Measurements from ENCODE around the gene YIPF2.

YIPF2 gene

DNA sequence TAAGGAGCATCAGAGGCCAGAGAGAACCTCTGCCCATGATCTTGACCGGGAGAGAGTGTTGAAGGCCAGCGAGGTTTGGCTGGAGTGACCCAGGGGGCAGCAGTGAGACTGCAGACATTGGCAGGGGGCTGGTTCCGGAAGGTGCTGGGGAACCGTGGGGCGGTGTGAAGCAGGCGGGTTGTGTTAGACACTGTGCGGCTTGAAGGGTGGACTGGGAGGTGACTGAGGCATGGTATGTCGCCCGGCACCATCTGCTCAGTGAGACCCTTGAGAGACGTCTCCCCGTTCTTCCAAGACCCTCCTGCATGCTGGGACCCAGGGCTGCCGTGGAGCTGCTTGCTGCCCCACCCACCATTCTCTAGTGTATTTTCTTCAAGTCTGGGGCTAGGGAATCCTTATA, 32.5 kb downstream of the YIPF2 start:
- 93% methylated on average over 10 of the region's 12 CpGs for WGBS (ENCODE audit: insufficient coverage)
- POLR2A ChIA-PET: no interaction called here

DNA sequence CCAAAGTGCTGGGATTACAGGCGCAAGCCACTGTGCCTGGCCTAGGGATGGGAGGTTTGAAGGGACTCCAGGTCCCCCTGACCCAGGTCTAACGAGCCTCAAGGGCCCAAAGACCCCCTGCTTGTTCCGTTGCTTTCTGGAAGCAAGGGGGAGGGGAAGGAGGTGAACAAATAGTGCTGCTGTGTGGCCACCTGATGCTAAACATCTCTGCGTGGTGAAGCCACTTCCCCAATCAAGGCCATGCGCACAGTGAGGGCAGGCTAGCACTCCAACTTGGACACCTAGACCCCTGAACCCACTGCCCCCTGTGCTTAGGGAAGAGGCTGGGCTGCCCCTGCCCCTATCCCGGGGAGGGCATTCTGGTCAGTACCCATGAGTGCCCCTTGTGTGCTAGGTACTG, 33.1 kb downstream of the YIPF2 start:
- ChIA-PET POLR2A (no interaction called here), CTCF (no interaction called here)
- WGBS (ENCODE audit: insufficient coverage): 89% methylated on average over 5 of the region's 6 CpGs

More for the DNA sequence above, 32.5 kb downstream of the YIPF2 start:
- Histone ChIP-seq H3K27me3 (replicated peaks in 2 of 5; ENCODE audit: control insufficient read depth in 4 of 5, insufficient read depth in 5 of 5, low read length in 4 of 5) (no peaks in the 10 kb centered on the region), H3K27ac (ENCODE audit: insufficient read depth in 1 of 2, low read depth in 1 of 2, low read length in 2 of 2, poor library complexity in 1 of 2, severe bottlenecking in 2 of 2) (no peak overlapping the region), H3K4me1 (ENCODE audit: control extremely low read depth in 1 of 4, control insufficient read depth in 4 of 4, insufficient read depth in 4 of 4, low read length in 3 of 4) (peaks cover 0 to 15% (median under 1%) of the 10 kb centered on the region in 4 experiments), H3K36me3 (ENCODE audit: control insufficient read depth in 4 of 4, insufficient read depth in 4 of 4, low read length in 3 of 4) (no peaks in the 10 kb centered on the region), H3K9me3 (ENCODE audit: control extremely low read depth in 1 of 5, control insufficient read depth in 4 of 5, insufficient read depth in 2 of 5, low read depth in 1 of 5, low read length in 4 of 5) (no peaks in the 10 kb centered on the region), H3K4me3 (ENCODE audit: control insufficient read depth in 1 of 7, extremely low read depth in 1 of 7, insufficient read depth in 4 of 7, low read depth in 2 of 7, low read length in 6 of 7) (no peak overlapping the region)
- CTCF ChIA-PET: interaction anchor here (0.6 kb wide), 1 partner anchor 30 kb away, joined by 3 read pairs; no protein-coding TSS in a partner anchor
- DNase-seq: no peak

DNA sequence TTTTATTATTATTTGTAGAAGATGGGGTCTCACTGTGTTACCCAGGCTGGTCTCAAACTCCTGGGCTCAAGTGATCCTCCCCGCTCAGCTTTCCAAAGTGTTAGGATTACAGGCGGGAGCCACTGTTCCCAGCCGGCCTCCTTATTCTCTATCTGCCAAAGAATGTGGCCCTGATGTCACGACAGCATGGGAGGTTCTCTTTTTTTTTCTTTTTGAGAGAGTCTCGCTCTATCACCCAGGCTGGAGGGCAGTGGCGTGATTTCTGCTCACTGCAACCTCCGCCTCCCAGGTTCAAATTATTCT, 33.6 kb downstream of the YIPF2 start:
- H3K27ac ChIP-seq (ENCODE audit: insufficient read depth in 1 of 2, low read depth in 1 of 2, low read length in 2 of 2, poor library complexity in 1 of 2, severe bottlenecking in 2 of 2): no peak overlapping the region
- peaks cover 0 to 15% (median under 1%) of the 10 kb centered on the region in 4 experiments for H3K4me1 ChIP-seq (ENCODE audit: control extremely low read depth in 1 of 4, control insufficient read depth in 4 of 4, insufficient read depth in 4 of 4, low read length in 3 of 4)
- no peaks in the 10 kb centered on the region for H3K27me3 ChIP-seq (replicated peaks in 2 of 5; ENCODE audit: control insufficient read depth in 4 of 5, insufficient read depth in 5 of 5, low read length in 4 of 5)
- ChIA-PET CTCF (interaction anchor here (1.0 kb wide), 1 partner anchor 29 kb away, joined by 3 read pairs; no protein-coding TSS in a partner anchor), POLR2A (no interaction called here)
- H3K4me3 ChIP-seq (ENCODE audit: control insufficient read depth in 1 of 7, extremely low read depth in 1 of 7, insufficient read depth in 4 of 7, low read depth in 2 of 7, low read length in 6 of 7): no peak overlapping the region
- no peaks in the 10 kb centered on the region for H3K9me3 ChIP-seq (ENCODE audit: control extremely low read depth in 1 of 5, control insufficient read depth in 4 of 5, insufficient read depth in 2 of 5, low read depth in 1 of 5, low read length in 4 of 5)
- H3K36me3 ChIP-seq (ENCODE audit: control insufficient read depth in 4 of 4, insufficient read depth in 4 of 4, low read length in 3 of 4): no peaks in the 10 kb centered on the region
- 100% methylated on average over 2 of the region's 7 CpGs for WGBS (ENCODE audit: insufficient coverage)
- DNase-seq: no peak

More for the DNA sequence above, 33.1 kb downstream of the YIPF2 start:
- Histone ChIP-seq H3K27me3 (replicated peaks in 2 of 5; ENCODE audit: control insufficient read depth in 4 of 5, insufficient read depth in 5 of 5, low read length in 4 of 5) (no peaks in the 10 kb centered on the region), H3K4me3 (ENCODE audit: control insufficient read depth in 1 of 7, extremely low read depth in 1 of 7, insufficient read depth in 4 of 7, low read depth in 2 of 7, low read length in 6 of 7) (no peak overlapping the region), H3K4me1 (ENCODE audit: control extremely low read depth in 1 of 4, control insufficient read depth in 4 of 4, insufficient read depth in 4 of 4, low read length in 3 of 4) (peaks cover 0 to 15% (median under 1%) of the 10 kb centered on the region in 4 experiments), H3K9me3 (ENCODE audit: control extremely low read depth in 1 of 5, control insufficient read depth in 4 of 5, insufficient read depth in 2 of 5, low read depth in 1 of 5, low read length in 4 of 5) (no peaks in the 10 kb centered on the region), H3K27ac (ENCODE audit: insufficient read depth in 1 of 2, low read depth in 1 of 2, low read length in 2 of 2, poor library complexity in 1 of 2, severe bottlenecking in 2 of 2) (no peak overlapping the region), H3K36me3 (ENCODE audit: control insufficient read depth in 4 of 4, insufficient read depth in 4 of 4, low read length in 3 of 4) (no peaks in the 10 kb centered on the region)
- DNase-seq: no peak

GRCh38 chr19:10892256-10892655, 36.2 kb downstream of the YIPF2 start:
- 85% methylated on average over 4 of the region's 13 CpGs for WGBS (ENCODE audit: insufficient coverage)
- DNase-seq: no peak
- Histone ChIP-seq H3K4me1 (ENCODE audit: control extremely low read depth in 1 of 4, control insufficient read depth in 4 of 4, insufficient read depth in 4 of 4, low read length in 3 of 4) (peaks cover 0 to 17% (median under 1%) of the 10 kb centered on the region in 4 experiments), H3K4me3 (ENCODE audit: control insufficient read depth in 1 of 7, extremely low read depth in 1 of 7, insufficient read depth in 4 of 7, low read depth in 2 of 7, low read length in 6 of 7) (no peak overlapping the region), H3K9me3 (ENCODE audit: control extremely low read depth in 1 of 5, control insufficient read depth in 4 of 5, insufficient read depth in 2 of 5, low read depth in 1 of 5, low read length in 4 of 5) (no peaks in the 10 kb centered on the region), H3K27me3 (replicated peaks in 2 of 5; ENCODE audit: control insufficient read depth in 4 of 5, insufficient read depth in 5 of 5, low read length in 4 of 5) (no peaks in the 10 kb centered on the region), H3K27ac (ENCODE audit: insufficient read depth in 1 of 2, low read depth in 1 of 2, low read length in 2 of 2, poor library complexity in 1 of 2, severe bottlenecking in 2 of 2) (no peak overlapping the region), H3K36me3 (ENCODE audit: control insufficient read depth in 4 of 4, insufficient read depth in 4 of 4, low read length in 3 of 4) (no peaks in the 10 kb centered on the region)
- CTCF ChIA-PET: interaction anchor here (1.6 kb wide), 1 partner anchor 19 kb away, joined by 3 read pairs; no protein-coding TSS in a partner anchor
- POLR2A ChIA-PET: no interaction called here

DNA sequence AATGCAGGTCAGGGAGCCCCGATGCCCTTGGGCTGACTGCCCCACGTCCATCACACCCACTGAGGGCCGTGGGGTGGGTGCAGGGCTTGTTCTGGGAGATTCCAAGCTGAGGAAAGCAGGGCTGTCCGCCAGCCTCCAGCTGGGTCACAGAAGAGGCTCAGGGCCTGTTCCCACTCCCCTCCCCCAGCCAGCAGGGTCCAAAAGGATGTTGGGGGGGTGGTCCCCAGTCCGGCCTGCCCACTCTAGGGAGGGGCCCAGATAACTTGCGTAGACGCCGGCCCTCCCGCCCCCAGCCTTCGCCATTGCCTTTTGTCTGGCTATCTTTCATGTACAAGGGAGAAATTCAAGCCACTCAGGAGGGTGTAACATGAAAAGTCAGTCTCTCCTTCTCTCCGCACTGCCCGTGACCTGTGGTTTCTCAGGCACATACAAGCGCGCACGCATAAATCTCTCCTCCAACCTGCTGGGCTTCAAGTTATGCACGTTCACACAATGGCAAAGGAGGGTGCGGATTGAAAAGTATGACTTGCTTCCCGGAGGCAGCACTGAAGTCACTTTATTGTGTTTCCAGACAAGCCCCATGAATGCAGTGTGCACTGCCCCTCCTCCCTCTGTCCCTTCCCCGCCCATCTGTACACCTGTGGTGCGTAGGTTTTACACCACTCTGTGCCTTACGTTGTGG, 36.9 kb downstream of the YIPF2 start:
- WGBS (ENCODE audit: insufficient coverage): 98% methylated on average over 17 of the region's 21 CpGs
- Histone ChIP-seq H3K4me3 (ENCODE audit: control insufficient read depth in 1 of 7, extremely low read depth in 1 of 7, insufficient read depth in 4 of 7, low read depth in 2 of 7, low read length in 6 of 7) (no peak overlapping the region), H3K9me3 (ENCODE audit: control extremely low read depth in 1 of 5, control insufficient read depth in 4 of 5, insufficient read depth in 2 of 5, low read depth in 1 of 5, low read length in 4 of 5) (no peaks in the 10 kb centered on the region), H3K27ac (ENCODE audit: insufficient read depth in 1 of 2, low read depth in 1 of 2, low read length in 2 of 2, poor library complexity in 1 of 2, severe bottlenecking in 2 of 2) (no peak overlapping the region), H3K36me3 (ENCODE audit: control insufficient read depth in 4 of 4, insufficient read depth in 4 of 4, low read length in 3 of 4) (no peaks in the 10 kb centered on the region), H3K27me3 (replicated peaks in 2 of 5; ENCODE audit: control insufficient read depth in 4 of 5, insufficient read depth in 5 of 5, low read length in 4 of 5) (no peaks in the 10 kb centered on the region), H3K4me1 (ENCODE audit: control extremely low read depth in 1 of 4, control insufficient read depth in 4 of 4, insufficient read depth in 4 of 4, low read length in 3 of 4) (peaks cover 0 to 13% (median 0%) of the 10 kb centered on the region in 4 experiments)
- DNase-seq: no peak
- ChIA-PET CTCF (interaction anchor here (1.4 to 1.6 kb wide), 2 partner anchors 12 to 19 kb away, joined by 3 to 4 read pairs; no protein-coding TSS in a partner anchor), POLR2A (no interaction called here)

GRCh38 chr19:10889880-10890279, 38.6 kb downstream of the YIPF2 start:
- Histone ChIP-seq H3K27me3 (replicated peaks in 2 of 5; ENCODE audit: control insufficient read depth in 4 of 5, insufficient read depth in 5 of 5, low read length in 4 of 5) (no peaks in the 10 kb centered on the region), H3K36me3 (ENCODE audit: control insufficient read depth in 4 of 4, insufficient read depth in 4 of 4, low read length in 3 of 4) (no peaks in the 10 kb centered on the region), H3K9me3 (ENCODE audit: control extremely low read depth in 1 of 5, control insufficient read depth in 4 of 5, insufficient read depth in 2 of 5, low read depth in 1 of 5, low read length in 4 of 5) (no peaks in the 10 kb centered on the region), H3K4me1 (ENCODE audit: control extremely low read depth in 1 of 4, control insufficient read depth in 4 of 4, insufficient read depth in 4 of 4, low read length in 3 of 4) (peaks cover 0 to 6% (median 0%) of the 10 kb centered on the region in 4 experiments), H3K27ac (ENCODE audit: insufficient read depth in 1 of 2, low read depth in 1 of 2, low read length in 2 of 2, poor library complexity in 1 of 2, severe bottlenecking in 2 of 2) (no peak overlapping the region), H3K4me3 (ENCODE audit: control insufficient read depth in 1 of 7, extremely low read depth in 1 of 7, insufficient read depth in 4 of 7, low read depth in 2 of 7, low read length in 6 of 7) (no peak overlapping the region)
- POLR2A ChIA-PET: no interaction called here
- no peak for DNase-seq
- WGBS (ENCODE audit: insufficient coverage): no CpG with 5 or more reads among the region's 4 CpGs
- CTCF ChIA-PET: interaction anchor here (1.2 to 1.8 kb wide), 4 partner anchors 10 to 46 kb away, joined by 3 to 7 read pairs (median 5); no protein-coding TSS in a partner anchor

DNA sequence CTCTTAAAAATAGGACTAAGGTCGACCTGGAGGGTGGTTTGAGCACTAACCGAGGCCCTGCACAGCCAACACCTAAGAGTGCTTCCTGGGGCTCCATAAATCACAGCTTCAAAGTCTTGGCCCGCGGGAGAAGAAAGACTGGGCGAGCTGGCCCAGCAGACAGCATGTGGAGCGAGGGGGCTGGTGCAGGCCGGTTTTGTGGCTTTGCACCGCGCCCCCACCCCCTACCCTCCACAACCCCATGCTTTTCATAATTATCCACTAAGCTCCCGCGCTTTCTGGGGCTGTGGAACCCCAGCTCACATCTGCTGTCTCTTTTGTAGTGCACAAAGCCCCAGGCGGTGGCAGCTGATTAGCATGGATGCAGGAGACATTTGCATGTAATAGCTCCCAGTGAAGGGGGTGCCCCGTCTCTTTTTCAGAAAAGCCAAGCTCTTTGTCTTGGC, 40.0 kb downstream of the YIPF2 start:
- peaks cover 0 to 6% (median 1%) of the 10 kb centered on the region in 4 experiments for H3K4me1 ChIP-seq (ENCODE audit: control extremely low read depth in 1 of 4, control insufficient read depth in 4 of 4, insufficient read depth in 4 of 4, low read length in 3 of 4)
- no peak overlapping the region for H3K4me3 ChIP-seq (ENCODE audit: control insufficient read depth in 1 of 7, extremely low read depth in 1 of 7, insufficient read depth in 4 of 7, low read depth in 2 of 7, low read length in 6 of 7)
- POLR2A ChIA-PET: no interaction called here
- no peak overlapping the region for H3K27ac ChIP-seq (ENCODE audit: insufficient read depth in 1 of 2, low read depth in 1 of 2, low read length in 2 of 2, poor library complexity in 1 of 2, severe bottlenecking in 2 of 2)
- WGBS (ENCODE audit: insufficient coverage): 76% methylated on average over 4 of the region's 13 CpGs
- H3K9me3 ChIP-seq (ENCODE audit: control extremely low read depth in 1 of 5, control insufficient read depth in 4 of 5, insufficient read depth in 2 of 5, low read depth in 1 of 5, low read length in 4 of 5): no peaks in the 10 kb centered on the region
- H3K27me3 ChIP-seq (replicated peaks in 2 of 5; ENCODE audit: control insufficient read depth in 4 of 5, insufficient read depth in 5 of 5, low read length in 4 of 5): no peaks in the 10 kb centered on the region
- no peaks in the 10 kb centered on the region for H3K36me3 ChIP-seq (ENCODE audit: control insufficient read depth in 4 of 4, insufficient read depth in 4 of 4, low read length in 3 of 4)
- CTCF ChIA-PET: interaction anchor here (0.8 to 1.8 kb wide), 6 partner anchors 8 to 48 kb away, joined by 3 to 7 read pairs (median 4); no protein-coding TSS in a partner anchor
- DNase-seq: no peak

Data from common myeloid progenitor, CD34-positive (primary cell).